ENCODE measurements around the gene PRSS38. TPM values are rescaled to one million over a fixed set of nuclear protein-coding genes. Genes with fewer than 3 reads are reported as not detected.

Gene PRSS38
- total and polyA plus RNA-seq, 2 experiments from 2014 or later = not detected

GRCh38 chr1:227893300-227893948 is 77.9 kb downstream of the PRSS38 start:
- DNase-seq (ENCODE audit: low spot score) = no peak
- H3F3A ChIP-seq (replicated peaks; ENCODE audit: low read depth) = no peaks in the 10 kb centered on the region

More at GRCh38 chr1:227893300-227893948, 77.9 kb downstream of the PRSS38 start:
- Histone ChIP-seq H3K79me2 (replicated peaks; ENCODE audit: insufficient read depth) (no peaks in the 10 kb centered on the region), H3K9me2 (ENCODE audit: insufficient read depth) (no peaks in the 10 kb centered on the region), H3K4me2 (no peak overlapping the region), H3K4me3 (no peak overlapping the region), H3K27ac (ENCODE audit: low read depth) (no peak overlapping the region), H2AFZ (no peak overlapping the region), H3K27me3 (ENCODE audit: insufficient read depth) (no peaks in the 10 kb centered on the region), H3K36me3 (ENCODE audit: insufficient read depth) (no peaks in the 10 kb centered on the region), H3K4me1 (ENCODE audit: insufficient read depth) (0 out of 2 replicates have a peak, but pooled peaks cover 4% of the 10 kb centered on the region), H4K20me1 (replicated peaks; ENCODE audit: insufficient read depth) (no peaks in the 10 kb centered on the region)
- TF ChIP-seq CTCF (conservative IDR thresholded peaks at IDR 0.05; ENCODE audit: low read depth in 2 of 2) (no peak), STAT1 (IDR thresholded peaks at IDR 0.05; ENCODE audit: unreplicated experiment) (no peak), POLR2AphosphoS5 (IDR thresholded peaks at IDR 0.05; ENCODE audit: low read depth) (no peak)
- TF ChIP-seq, protein P1, sequence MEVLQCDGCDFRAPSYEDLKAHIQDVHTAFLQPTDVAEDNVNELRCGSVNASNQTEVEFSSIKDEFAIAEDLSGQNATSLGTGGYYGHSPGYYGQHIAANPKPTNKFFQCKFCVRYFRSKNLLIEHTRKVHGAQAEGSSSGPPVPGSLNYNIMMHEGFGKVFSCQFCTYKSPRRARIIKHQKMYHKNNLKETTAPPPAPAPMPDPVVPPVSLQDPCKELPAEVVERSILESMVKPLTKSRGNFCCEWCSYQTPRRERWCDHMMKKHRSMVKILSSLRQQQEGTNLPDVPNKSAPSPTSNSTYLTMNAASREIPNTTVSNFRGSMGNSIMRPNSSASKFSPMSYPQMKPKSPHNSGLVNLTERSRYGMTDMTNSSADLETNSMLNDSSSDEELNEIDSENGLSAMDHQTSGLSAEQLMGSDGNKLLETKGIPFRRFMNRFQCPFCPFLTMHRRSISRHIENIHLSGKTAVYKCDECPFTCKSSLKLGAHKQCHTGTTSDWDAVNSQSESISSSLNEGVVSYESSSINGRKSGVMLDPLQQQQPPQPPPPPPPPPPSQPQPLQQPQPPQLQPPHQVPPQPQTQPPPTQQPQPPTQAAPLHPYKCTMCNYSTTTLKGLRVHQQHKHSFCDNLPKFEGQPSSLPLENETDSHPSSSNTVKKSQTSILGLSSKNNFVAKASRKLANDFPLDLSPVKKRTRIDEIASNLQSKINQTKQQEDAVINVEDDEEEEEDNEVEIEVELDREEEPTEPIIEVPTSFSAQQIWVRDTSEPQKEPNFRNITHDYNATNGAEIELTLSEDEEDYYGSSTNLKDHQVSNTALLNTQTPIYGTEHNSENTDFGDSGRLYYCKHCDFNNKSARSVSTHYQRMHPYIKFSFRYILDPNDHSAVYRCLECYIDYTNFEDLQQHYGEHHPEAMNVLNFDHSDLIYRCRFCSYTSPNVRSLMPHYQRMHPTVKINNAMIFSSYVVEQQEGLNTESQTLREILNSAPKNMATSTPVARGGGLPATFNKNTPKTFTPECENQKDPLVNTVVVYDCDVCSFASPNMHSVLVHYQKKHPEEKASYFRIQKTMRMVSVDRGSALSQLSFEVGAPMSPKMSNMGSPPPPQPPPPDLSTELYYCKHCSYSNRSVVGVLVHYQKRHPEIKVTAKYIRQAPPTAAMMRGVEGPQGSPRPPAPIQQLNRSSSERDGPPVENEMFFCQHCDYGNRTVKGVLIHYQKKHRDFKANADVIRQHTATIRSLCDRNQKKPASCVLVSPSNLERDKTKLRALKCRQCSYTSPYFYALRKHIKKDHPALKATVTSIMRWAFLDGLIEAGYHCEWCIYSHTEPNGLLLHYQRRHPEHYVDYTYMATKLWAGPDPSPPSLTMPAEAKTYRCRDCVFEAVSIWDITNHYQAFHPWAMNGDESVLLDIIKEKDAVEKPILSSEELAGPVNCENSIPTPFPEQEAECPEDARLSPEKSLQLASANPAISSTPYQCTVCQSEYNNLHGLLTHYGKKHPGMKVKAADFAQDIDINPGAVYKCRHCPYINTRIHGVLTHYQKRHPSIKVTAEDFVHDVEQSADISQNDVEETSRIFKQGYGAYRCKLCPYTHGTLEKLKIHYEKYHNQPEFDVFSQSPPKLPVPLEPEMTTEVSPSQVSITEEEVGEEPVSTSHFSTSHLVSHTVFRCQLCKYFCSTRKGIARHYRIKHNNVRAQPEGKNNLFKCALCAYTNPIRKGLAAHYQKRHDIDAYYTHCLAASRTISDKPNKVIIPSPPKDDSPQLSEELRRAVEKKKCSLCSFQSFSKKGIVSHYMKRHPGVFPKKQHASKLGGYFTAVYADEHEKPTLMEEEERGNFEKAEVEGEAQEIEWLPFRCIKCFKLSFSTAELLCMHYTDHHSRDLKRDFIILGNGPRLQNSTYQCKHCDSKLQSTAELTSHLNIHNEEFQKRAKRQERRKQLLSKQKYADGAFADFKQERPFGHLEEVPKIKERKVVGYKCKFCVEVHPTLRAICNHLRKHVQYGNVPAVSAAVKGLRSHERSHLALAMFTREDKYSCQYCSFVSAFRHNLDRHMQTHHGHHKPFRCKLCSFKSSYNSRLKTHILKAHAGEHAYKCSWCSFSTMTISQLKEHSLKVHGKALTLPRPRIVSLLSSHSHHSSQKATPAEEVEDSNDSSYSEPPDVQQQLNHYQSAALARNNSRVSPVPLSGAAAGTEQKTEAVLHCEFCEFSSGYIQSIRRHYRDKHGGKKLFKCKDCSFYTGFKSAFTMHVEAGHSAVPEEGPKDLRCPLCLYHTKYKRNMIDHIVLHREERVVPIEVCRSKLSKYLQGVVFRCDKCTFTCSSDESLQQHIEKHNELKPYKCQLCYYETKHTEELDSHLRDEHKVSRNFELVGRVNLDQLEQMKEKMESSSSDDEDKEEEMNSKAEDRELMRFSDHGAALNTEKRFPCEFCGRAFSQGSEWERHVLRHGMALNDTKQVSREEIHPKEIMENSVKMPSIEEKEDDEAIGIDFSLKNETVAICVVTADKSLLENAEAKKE (CRISPR knock-in tag; IDR thresholded peaks at IDR 0.05) = no peak
- peaks cover 11% of the 10 kb centered on the region for H3K4me1 Mint-ChIP-seq
- H3K36me3 Mint-ChIP-seq (ENCODE audit: low read depth) = no peaks in the 10 kb centered on the region; the same call in 2 of the 3 replicates
- H3K27ac Mint-ChIP-seq = no peak overlapping the region
- H3K27me3 Mint-ChIP-seq (ENCODE audit: insufficient read depth, low read depth, poor library complexity) = peaks cover 11% of the 10 kb centered on the region
- ATAC-seq = no peak
- no peak overlapping the region for H3K4me3 Mint-ChIP-seq
- no peaks in the 10 kb centered on the region for H3K9me3 Mint-ChIP-seq
